ENCODE measurements around the gene HAND1. TPM values are rescaled to one million over a fixed set of nuclear protein-coding genes. Genes with fewer than 3 reads are reported as not detected.

The HAND1 gene
- total RNA-seq, 2 donors from 2014 or later, result not detected

GRCh38 chr5:154480847-154481246, 2.8 kb upstream of the HAND1 start:
- Histone ChIP-seq H3K4me3 (no peak overlapping the region), H3K27ac (no peak overlapping the region), H3K27me3 (replicated peaks; ENCODE audit: insufficient read depth) (peaks cover 72% of the 10 kb centered on the region), H3K9me3 (no peaks in the 10 kb centered on the region), H3K36me3 (no peaks in the 10 kb centered on the region), H3K4me1 (replicated peaks) (peaks cover 8% of the 10 kb centered on the region)
- intact Hi-C loops (cut with DNase I), result no loop called here
- no peak for DNase-seq (ENCODE audit: low spot score)
- TF ChIP-seq POLR2AphosphoS5 (IDR thresholded peaks at IDR 0.05) (no peak), CTCF (IDR thresholded peaks at IDR 0.05) (no peak), POLR2A (IDR thresholded peaks at IDR 0.05) (no peak)
- WGBS, result 15% methylated on average over 3 of the region's 3 CpGs

- peaks cover 8% of the 10 kb centered on the region for H3K4me1 ChIP-seq (replicated peaks)
- intact Hi-C loops (cut with DNase I), result no loop called here
- DNase-seq (ENCODE audit: low spot score), result no peak
- H3K36me3 ChIP-seq, result no peaks in the 10 kb centered on the region
- 7% methylated on average over 31 of the region's 31 CpGs for WGBS
- H3K27ac ChIP-seq, result no peak overlapping the region
- no peak overlapping the region for H3K4me3 ChIP-seq
- peaks cover 73% of the 10 kb centered on the region for H3K27me3 ChIP-seq (replicated peaks; ENCODE audit: insufficient read depth)
- H3K9me3 ChIP-seq, result no peaks in the 10 kb centered on the region
- no peak for TF ChIP-seq POLR2A (IDR thresholded peaks at IDR 0.05)
- TF ChIP-seq CTCF (IDR thresholded peaks at IDR 0.05), result no peak
- no peak for TF ChIP-seq POLR2AphosphoS5 (IDR thresholded peaks at IDR 0.05)
Measured at GRCh38 chr5:154479944-154480750, 2.1 kb upstream of the HAND1 start.

GRCh38 chr5:154479160-154479943, 1.3 kb upstream of the HAND1 start:
- Histone ChIP-seq H3K9me3 (no peaks in the 10 kb centered on the region), H3K4me1 (replicated peaks) (peaks cover 8% of the 10 kb centered on the region), H3K27me3 (replicated peaks; ENCODE audit: insufficient read depth) (peaks cover 74% of the 10 kb centered on the region), H3K27ac (no peak overlapping the region), H3K4me3 (no peak overlapping the region), H3K36me3 (no peaks in the 10 kb centered on the region)
- 4% methylated on average over 42 of the region's 44 CpGs for WGBS
- no peak for DNase-seq (ENCODE audit: low spot score)
- intact Hi-C loops (cut with DNase I), result no loop called here
- TF ChIP-seq CTCF (IDR thresholded peaks at IDR 0.05), result no peak
- TF ChIP-seq POLR2A (IDR thresholded peaks at IDR 0.05), result no peak
- no peak for TF ChIP-seq POLR2AphosphoS5 (IDR thresholded peaks at IDR 0.05)

- DNase-seq (ENCODE audit: low spot score), result no peak
- WGBS, result 5% methylated on average over 17 of the region's 27 CpGs
- H3K27me3 ChIP-seq (replicated peaks; ENCODE audit: insufficient read depth), result peaks cover 73% of the 10 kb centered on the region
- intact Hi-C loops (cut with DNase I), result no loop called here
- H3K36me3 ChIP-seq, result no peaks in the 10 kb centered on the region
- H3K27ac ChIP-seq, result no peak overlapping the region
- no peak overlapping the region for H3K4me3 ChIP-seq
- H3K9me3 ChIP-seq, result no peaks in the 10 kb centered on the region
- TF ChIP-seq CTCF (IDR thresholded peaks at IDR 0.05), result no peak
- TF ChIP-seq POLR2A (IDR thresholded peaks at IDR 0.05), result no peak
- no peak for TF ChIP-seq POLR2AphosphoS5 (IDR thresholded peaks at IDR 0.05)
- H3K4me1 ChIP-seq (replicated peaks), result peaks cover 8% of the 10 kb centered on the region
Measured at GRCh38 chr5:154478752-154479159, 729 bp upstream of the HAND1 start.

Data from prostate gland (tissue), 2 donors.